Non-pigmented ciliary epithelial cell (primary cell): ENCODE data around the gene NCKAP5.

ENCODE experiments used
- DNase-seq: peaks from one replicate; pipeline ENCODE4 v3.0.0-alpha.2; 2010; ENCODE audit warnings: low read depth

NCKAP5 gene

GRCh38 chr2:133574186-133574585 lies 5.9 kb upstream of the NCKAP5 start:
- no peak for DNase-seq

DNA sequence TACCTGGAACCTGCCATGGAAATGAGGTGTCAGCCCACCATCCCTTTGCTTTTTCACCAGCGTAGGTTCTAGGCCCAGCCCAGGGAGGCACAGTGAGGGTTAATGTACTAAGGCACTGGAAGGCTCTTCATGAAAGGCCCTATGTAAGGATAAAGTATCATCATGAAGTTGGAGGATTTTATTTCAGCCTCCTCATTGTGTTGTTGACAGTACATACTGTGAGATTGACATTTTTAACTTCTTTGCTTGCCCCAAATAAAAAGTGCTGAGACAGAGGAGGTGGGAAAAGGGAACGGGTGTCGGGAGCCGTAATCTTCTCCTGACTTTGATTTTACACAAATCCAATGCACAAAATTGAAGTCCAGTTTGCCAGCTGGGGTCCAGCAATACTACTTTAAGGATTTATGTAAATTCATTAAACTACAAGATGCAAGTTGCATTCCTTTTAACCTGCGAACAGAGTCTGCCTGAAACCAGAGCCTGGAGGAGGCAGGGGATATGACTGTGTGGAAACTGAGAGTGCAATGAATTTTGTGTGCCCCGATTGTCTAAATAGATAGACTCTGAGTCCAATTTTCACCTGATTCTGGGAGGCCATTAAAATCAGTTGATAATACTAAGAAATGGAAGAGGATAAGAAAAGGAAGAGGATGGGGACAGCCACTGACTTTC lies 5.4 kb upstream of the NCKAP5 start:
- no peak for DNase-seq

DNA sequence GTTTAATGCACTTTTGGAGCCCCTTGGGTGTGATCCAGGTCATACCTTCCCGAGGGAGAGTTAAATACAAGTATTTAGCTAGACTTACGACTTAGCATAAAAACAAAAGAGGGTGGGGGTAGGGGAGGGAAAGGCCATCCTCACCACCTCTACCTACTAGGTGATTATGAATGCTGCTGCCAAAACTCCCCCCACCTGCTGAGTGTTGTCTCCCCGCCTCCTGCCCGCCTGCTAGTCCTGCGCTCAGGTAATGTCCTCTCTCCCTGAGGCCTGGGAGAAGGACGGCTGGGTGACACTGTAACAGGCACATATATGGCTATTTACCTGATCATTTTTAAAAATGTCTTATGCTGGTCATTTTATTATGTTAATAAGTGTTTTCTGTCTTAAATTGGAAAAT lies 3.0 kb upstream of the NCKAP5 start:
- DNase-seq = no peak

DNA sequence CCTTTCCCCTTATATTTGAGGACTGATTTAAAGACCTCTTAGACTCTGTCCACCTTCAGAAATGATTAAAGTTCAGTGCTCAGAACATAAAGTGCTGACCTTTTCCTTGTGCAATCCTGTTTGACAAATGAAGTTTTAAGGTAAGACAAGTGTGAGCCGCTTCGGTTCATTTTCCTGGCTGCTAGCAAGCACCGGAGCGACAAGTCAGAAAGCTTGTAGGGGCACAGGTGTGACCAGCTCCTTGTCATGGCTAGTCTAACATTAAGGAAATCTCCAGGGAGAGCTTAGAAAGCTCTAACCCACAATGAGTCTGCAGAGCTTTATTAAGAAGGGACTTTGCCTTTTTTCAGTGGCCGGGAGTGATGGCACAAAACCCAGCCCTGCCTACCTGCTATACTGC lies 2.3 kb upstream of the NCKAP5 start:
- no peak for DNase-seq

GRCh38 chr2:133569286-133569830 lies 1.1 kb upstream of the NCKAP5 start:
- DNase-seq = no peak

DNA sequence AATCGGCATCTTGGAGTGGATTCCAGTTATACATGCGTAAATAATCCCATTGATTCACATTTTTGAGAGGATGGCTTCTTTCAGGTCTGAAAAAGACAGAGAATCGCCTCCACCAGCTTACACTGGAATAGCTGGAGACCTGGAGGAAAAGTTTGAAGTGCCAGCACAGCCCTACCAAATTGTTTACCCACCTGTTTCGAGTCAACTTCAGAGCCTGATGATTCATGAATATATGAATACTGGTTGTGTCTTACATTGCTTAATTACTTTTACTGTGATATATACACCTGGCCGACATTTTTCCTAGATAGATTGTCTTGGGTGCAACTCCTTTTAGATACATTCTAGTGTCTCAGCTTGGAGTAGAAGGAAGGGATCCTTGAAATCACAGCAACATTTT lies 335 bp upstream of the NCKAP5 start:
- DNase-seq = no peak

- no peak for DNase-seq
Observed at GRCh38 chr2:133562558-133562957, 5.7 kb downstream of the NCKAP5 start.

- DNase-seq = peak; percentile 55
Observed at GRCh38 chr2:133561045-133561852, 7.0 kb downstream of the NCKAP5 start.

- DNase-seq = no peak
Observed at GRCh38 chr2:133557614-133558013, 10.6 kb downstream of the NCKAP5 start.

DNA sequence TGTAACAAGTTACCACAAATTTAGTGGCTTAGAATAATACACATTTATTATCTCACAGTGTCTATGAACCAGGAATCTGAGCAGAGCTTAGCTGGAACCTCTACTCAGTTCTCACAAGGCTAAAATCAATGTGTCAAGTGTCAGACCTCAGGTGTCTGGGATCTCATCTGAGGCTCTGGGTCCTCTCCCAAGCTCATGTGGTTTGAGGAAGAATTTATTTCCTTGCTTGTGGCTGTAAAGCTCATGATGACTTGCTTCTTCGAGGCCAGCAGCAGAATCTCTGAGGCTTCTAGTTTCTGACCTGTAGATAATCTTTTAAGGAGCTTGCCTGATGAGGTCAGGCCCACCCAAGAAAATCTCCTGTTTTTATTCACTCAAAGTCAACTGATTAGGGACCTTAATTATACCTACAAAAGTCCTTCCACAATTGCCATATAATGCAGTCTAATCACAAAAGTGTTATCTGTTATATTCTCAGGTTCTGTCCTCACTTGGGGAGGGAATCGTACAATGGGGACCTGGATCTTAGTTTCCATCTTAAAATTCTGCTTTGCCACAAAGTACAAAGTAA lies 14.3 kb downstream of the NCKAP5 start:
- DNase-seq = no peak

DNA sequence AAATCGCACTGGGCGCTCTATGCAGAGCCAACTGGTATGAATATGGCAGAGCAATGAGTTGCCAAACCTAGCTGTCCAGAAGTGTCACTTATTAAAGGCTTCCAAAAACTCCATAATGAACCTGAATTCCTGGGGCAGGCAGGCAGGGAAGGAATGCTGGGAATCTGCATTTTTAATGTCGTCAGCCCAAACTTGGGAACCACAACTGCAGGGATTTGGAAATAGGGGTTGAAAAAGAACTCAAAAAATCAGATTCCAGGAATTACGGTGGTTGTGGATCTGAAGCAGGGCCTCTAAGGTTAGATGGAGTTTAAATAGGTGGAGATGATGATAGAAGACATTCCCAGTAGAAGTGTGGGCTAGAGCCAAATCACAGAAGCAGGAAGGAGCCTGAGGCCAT lies 15.0 kb downstream of the NCKAP5 start:
- no peak for DNase-seq

GRCh38 chr2:133552821-133553220 lies 15.4 kb downstream of the NCKAP5 start:
- DNase-seq = no peak

- DNase-seq = no peak
Observed at GRCh38 chr2:133541797-133542196, 26.5 kb downstream of the NCKAP5 start.

- DNase-seq = no peak
Observed at GRCh38 chr2:133541376-133541775, 26.9 kb downstream of the NCKAP5 start.

DNA sequence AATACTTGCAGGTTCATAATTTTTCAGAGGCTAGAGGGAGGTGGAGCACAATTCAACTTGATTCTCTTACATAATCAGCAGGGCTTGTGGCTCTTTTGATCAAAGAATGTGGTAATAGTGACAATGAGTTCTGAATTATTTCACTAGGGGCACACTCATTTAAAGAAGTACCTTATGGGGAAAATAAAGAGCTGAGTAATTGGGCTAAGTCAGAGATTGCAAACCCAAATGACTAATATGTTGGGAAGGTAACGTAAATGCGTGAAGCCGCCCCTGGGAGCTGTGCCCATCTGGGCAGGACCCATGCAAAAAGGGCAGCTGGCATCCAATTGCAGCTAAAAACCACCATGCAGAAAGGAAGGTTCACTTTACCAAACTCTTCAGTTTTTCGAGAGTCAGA lies 35.3 kb downstream of the NCKAP5 start:
- DNase-seq = no peak

- DNase-seq = no peak
Observed at GRCh38 chr2:133531382-133531781, 36.9 kb downstream of the NCKAP5 start.

DNA sequence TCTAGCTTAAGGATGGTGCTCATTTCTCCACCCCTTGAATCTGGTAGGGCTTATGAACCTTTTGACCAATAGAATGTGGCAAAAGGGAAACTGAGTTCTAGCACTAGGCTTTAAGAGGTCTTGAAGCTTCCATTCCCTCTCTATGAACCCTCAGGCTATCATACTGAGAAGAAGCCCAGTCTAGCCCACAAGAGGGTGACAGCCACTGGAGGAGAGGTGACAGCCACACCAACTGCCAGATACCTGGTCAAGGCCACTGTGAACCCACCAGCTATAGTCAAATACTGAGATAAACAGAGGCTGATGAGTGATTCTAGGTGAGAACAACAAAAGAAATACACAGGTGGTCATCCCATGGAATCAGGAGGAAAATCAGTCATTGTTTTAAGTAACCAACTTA lies 37.6 kb downstream of the NCKAP5 start:
- DNase-seq = no peak

DNA sequence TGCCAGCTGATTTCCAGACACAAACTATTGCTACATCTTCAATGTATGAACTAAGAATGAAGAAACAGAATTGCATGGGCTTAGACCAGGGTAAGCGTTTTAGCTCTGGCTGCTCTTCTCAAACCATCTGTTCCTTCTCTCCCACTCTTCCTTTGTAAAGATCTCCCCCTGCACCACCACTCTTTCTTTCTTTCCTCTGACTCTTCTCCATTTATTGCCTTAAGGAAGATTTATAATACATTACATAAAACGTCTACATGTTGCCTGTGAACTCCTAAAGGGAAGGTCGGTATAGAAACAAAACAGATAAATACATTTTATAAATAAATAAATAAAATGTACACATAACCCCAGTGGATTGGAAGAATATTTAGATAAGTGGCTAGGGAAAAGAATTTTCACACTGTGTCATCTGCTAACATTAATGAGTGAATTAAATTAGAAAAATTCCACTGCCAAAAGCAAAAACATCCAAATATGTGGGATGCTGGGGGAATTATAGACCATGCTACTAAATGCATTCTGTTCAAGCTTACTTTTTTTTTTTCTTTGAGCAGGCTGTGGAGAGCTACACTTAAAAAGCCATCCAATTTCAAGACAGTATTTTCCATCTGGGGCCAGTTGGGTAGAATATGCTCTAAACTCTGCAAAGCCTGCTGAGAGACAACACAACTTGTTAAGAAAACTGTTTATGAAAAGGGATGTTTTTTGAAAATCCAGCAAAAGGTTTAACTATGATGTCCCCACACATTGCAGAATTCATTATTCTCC lies 41.5 kb downstream of the NCKAP5 start:
- DNase-seq = no peak

GRCh38 chr2:133525613-133526529 lies 42.4 kb downstream of the NCKAP5 start:
- DNase-seq = no peak

DNA sequence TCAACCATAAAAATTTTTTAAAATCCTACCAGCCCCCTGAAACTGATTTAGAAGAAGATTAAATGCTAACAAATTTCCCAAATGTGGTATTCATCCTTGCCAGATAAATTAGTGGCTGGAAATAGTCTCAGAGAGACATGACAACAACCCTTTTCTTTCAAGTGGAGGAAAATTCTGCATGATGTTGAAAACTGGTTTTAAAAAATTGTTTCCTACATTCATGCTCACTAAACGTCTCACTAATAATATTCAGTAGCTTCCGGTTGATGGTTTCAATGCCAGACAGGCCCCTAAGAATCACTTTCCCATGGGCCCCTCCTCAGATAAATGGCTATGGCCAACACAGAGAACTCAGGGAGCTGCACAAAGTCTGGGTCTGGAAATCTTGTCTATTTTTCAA lies 43.2 kb downstream of the NCKAP5 start:
- DNase-seq = no peak

DNA sequence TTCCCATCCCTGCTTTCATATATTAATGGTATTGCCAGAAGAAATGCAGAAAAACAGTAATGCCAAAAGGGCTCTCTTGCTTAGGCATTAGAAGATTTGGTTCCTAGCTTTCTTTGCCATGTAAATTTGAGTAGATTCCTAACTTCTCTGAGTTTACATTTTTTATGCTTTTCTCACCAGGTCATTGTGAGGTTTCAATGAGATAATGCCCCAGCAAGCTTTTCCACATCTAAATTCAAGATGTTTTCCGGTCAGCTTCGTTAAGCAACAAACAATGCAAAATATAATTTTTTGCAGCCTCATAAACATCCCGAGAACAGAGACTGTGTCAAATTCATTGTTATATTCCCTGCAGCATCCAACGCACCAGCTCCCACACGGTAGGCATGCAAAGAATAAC lies 44.9 kb downstream of the NCKAP5 start:
- no peak for DNase-seq
